Adrenal gland (tissue), 12 donors: Measurements from ENCODE around the gene RBM34. TPM values are rescaled to one million over a fixed set of nuclear protein-coding genes. Genes with fewer than 3 reads are reported as not detected.
"Not testable (repeated sequence)": the region's sequence is repeated elsewhere in the genome, so short reads cannot be mapped to it uniquely, and the experiment has no call there.

Experiments
- DNase-seq, 7 donors: peaks; one replicate each; pipeline ENCODE4 v3.0.0-alpha.2; 2019 to 2020
- H3K27ac ChIP-seq, 5 donors: fragments of 200-600 bp; sonication (generic) in 4 of 5; 1 replicate in 3 of 5; 2 replicates in 2 of 5; pipeline versions ENCODE4 v1.5.1 to v1.8.0; 2016 to 2020; ENCODE audit warnings: mild to moderate bottlenecking in 1 of 5
- H3K27me3 ChIP-seq: fragments of 200-600 bp; 2 replicates; pipeline ENCODE4 v1.8.0; 2021
- H3K36me3 ChIP-seq, 2 donors: fragments of 200-600 bp; replicated peaks in 1 of 2; 1 replicate in 1 of 2; 2 replicates in 1 of 2; pipeline versions ENCODE4 v1.5.1 to v1.8.0; 2018 to 2022
- H3K4me1 ChIP-seq, 2 donors: fragments of 200-600 bp; replicated peaks in 1 of 2; 1 replicate in 1 of 2; 2 replicates in 1 of 2; pipeline versions ENCODE4 v1.5.1 to v1.8.0; 2018 to 2021
- H3K4me3 ChIP-seq, 4 donors: fragments of 200-600 bp; sonication (generic) in 3 of 4; one replicate each; pipeline ENCODE4 v1.5.1; 2016 to 2018
- H3K9me3 ChIP-seq, 3 donors: fragments of 200-600 bp; sonication (generic) in 1 of 3; replicated peaks in 1 of 3; 1 replicate in 2 of 3; 2 replicates in 1 of 3; pipeline versions ENCODE4 v1.5.1 to v1.8.0; 2016 to 2021
- CTCF ChIP-seq, 6 experiments: fragments of 450-650 bp in 4 of 6; fragments of 200-600 bp in 2 of 6; sonication (generic) in 1 of 6; IDR thresholded peaks; 1 replicate in 5 of 6; 2 replicates in 1 of 6; pipeline versions ENCODE4 v1.5.1 to v1.8.0; 2016 to 2021; ENCODE audit warnings: antibody characterized with exemption in 6 of 6, mild to moderate bottlenecking in 2 of 6, moderate library complexity in 1 of 6
- POLR2A ChIP-seq, 2 donors: fragments of 450-650 bp; IDR thresholded peaks; one replicate each; pipeline ENCODE4 v1.6.1; 2017; ENCODE audit warnings: antibody characterized with exemption in 2 of 2, mild to moderate bottlenecking in 2 of 2, moderate library complexity in 1 of 2
- WGBS, 4 donors: extraction: QIAGEN DNeasy Blood & Tissue Kit in 2 of 4; methylation state at CpG; one replicate each; pipeline versions ENCODE4 v1.1.5 to v1.1.7; 2013 to 2017; 5-methylcytosine and 5-hydroxymethylcytosine counted together
- intact Hi-C, 2 donors: fragments of 100-400 bp; cut with DNase I; formaldehyde crosslinking; loops; one replicate each; pipeline versions ENCODE4 v1.14.1 to v1.15.0; 2022 to 2023
- polyA plus RNA-seq, 3 donors: library from polyadenylated mRNA; stranded (reverse); fragments of 200-250 nt in 2 of 3; fragments of 350-450 nt in 1 of 3; fragmentation: Illumina TruSeq in 1 of 3; extraction: RNeasy Lipid Tissue Mini Kit (QIAGEN cat#74804) in 1 of 3; gene quantifications; one replicate each; pipeline ENCODE4 v1.2.3, GENCODE V29; 2013 to 2014
- total RNA-seq, 9 donors: library from RNA; depleted of rRNA in 4 of 9; stranded (reverse); fragments of >200 nt in 4 of 9; fragments of 120-200 nt in 1 of 9; fragmentation: NEBNext Ultra II Directional in 1 of 9; extraction: Animal tissue kit (Norgen Biotek cat#: 25700) in 1 of 9; gene quantifications; one replicate each; pipeline versions ENCODE4 v1.1.0 to v1.2.4, GENCODE V29; 2013 to 2023
- donor health status: healthy with polysubstance abuse.
- donor health status: Bipolar disorder and iron deficiency.
- donor health status: DM: yes; HTN: yes; CAD: no.
- donor health status: DM: no; HTN: no; CAD: no.
- donor health status: DM: no; HTN: no; CAD: no.
- donor health status: DM: yes; HTN: yes; CAD: no.

Gene RBM34
- total and polyA plus RNA-seq, 12 donors: 16.6 to 181 (median 63.2) TPM

GRCh38 chr1:235169986-235170385 is 8.9 kb upstream of the RBM34 start:
- TF ChIP-seq CTCF (IDR thresholded peaks at IDR 0.05) (no peak), POLR2A (IDR thresholded peaks at IDR 0.05) (no peak)
- Histone ChIP-seq H3K36me3 (peaks cover 0 to 62% of the 10 kb centered on the region in 2 donors), H3K9me3 (no peaks in the 10 kb centered on the region), H3K27me3 (no peaks in the 10 kb centered on the region), H3K4me1 (no peaks in the 10 kb centered on the region), H3K27ac (no peak overlapping the region), H3K4me3 (no peak overlapping the region)
- no peak for DNase-seq
- intact Hi-C loops: no loop called here

- WGBS, 4 donors: 92 to 96% (median 93%) methylated on average over 3 of the region's 3 CpGs
- TF ChIP-seq CTCF (IDR thresholded peaks at IDR 0.05) (no peak), POLR2A (IDR thresholded peaks at IDR 0.05) (no peak)
- Histone ChIP-seq H3K27me3 (no peaks in the 10 kb centered on the region), H3K9me3 (no peaks in the 10 kb centered on the region), H3K36me3 (peaks cover 0 to 50% of the 10 kb centered on the region in 2 donors), H3K4me3 (no peak overlapping the region), H3K27ac (no peak overlapping the region), H3K4me1 (no peaks in the 10 kb centered on the region)
- intact Hi-C loops: no loop called here
- DNase-seq: no peak
These were observed 7.3 kb upstream of the RBM34 start for GRCh38 chr1:235168375-235168774.

- intact Hi-C loops: no loop called here
- peaks cover 0 to 17% of the 10 kb centered on the region in 2 donors for H3K36me3 ChIP-seq
- H3K27ac ChIP-seq: peak overlapping the region in 4 of 5 donors; percentile 82 to 95 (median 84)
- TF ChIP-seq CTCF (IDR thresholded peaks at IDR 0.05): no peak
- no peak for TF ChIP-seq POLR2A (IDR thresholded peaks at IDR 0.05)
- no peaks in the 10 kb centered on the region for H3K9me3 ChIP-seq
- H3K4me1 ChIP-seq: peaks cover 4 to 10% of the 10 kb centered on the region in 2 donors
- no peaks in the 10 kb centered on the region for H3K27me3 ChIP-seq
- DNase-seq: no peak
- H3K4me3 ChIP-seq: peak overlapping the region; percentile 27 to 86 (median 55)
- 60 to 63% (median 61%) methylated on average over 21 of the region's 21 CpGs for WGBS, 4 donors
These were observed 756 bp upstream of the RBM34 start for GRCh38 chr1:235161685-235162327.

GRCh38 chr1:235160383-235160956 is 580 bp downstream of the RBM34 start:
- Histone ChIP-seq H3K27me3 (no peaks in the 10 kb centered on the region), H3K4me1 (peaks cover 4 to 10% of the 10 kb centered on the region in 2 donors), H3K4me3 (peak overlapping the region in 3 of 4 donors; percentile 48 to 86 (median 62)), H3K36me3 (peaks cover 0 to 25% of the 10 kb centered on the region in 2 donors), H3K9me3 (no peaks in the 10 kb centered on the region), H3K27ac (peak overlapping the region; percentile 64 to 95 (median 84))
- DNase-seq: no peak
- TF ChIP-seq POLR2A (IDR thresholded peaks at IDR 0.05) (no peak), CTCF (IDR thresholded peaks at IDR 0.05) (no peak)
- 5 to 10% (median 7%) methylated on average over 11 to 14 of the region's 14 CpGs for WGBS, 4 donors
- intact Hi-C loops: no loop called here

GRCh38 chr1:235159930-235160329 is 1.1 kb downstream of the RBM34 start:
- H3K4me3 ChIP-seq: peak overlapping the region in 1 of 4 donors; percentile 62
- intact Hi-C loops, H3K27me3 ChIP-seq, H3K9me3 ChIP-seq, H3K27ac ChIP-seq, DNase-seq: not testable (repeated sequence)
- peaks cover 4 to 10% of the 10 kb centered on the region in 2 donors for H3K4me1 ChIP-seq
- H3K36me3 ChIP-seq: peaks cover 0 to 26% of the 10 kb centered on the region in 2 donors
- WGBS, 4 donors: 82 to 88% (median 87%) methylated on average over 9 of the region's 9 CpGs

GRCh38 chr1:235159284-235159683 is 1.8 kb downstream of the RBM34 start:
- intact Hi-C loops, H3K4me3 ChIP-seq, DNase-seq, H3K27me3 ChIP-seq, H3K9me3 ChIP-seq, H3K27ac ChIP-seq: not testable (repeated sequence)
- peaks cover 4 to 10% of the 10 kb centered on the region in 2 donors for H3K4me1 ChIP-seq
- WGBS, 4 donors: 80 to 94% (median 91%) methylated on average over 9 of the region's 9 CpGs
- H3K36me3 ChIP-seq: peaks cover 0 to 32% of the 10 kb centered on the region in 2 donors
